Kidney (tissue), 14 donors: ENCODE data around the gene ABLIM3. TPM values are rescaled to one million over a fixed set of nuclear protein-coding genes. Genes with fewer than 3 reads are reported as not detected.

Experiments
- DNase-seq, 5 donors: peaks; one replicate each; pipeline ENCODE4 v3.0.0-alpha.2; 2013 to 2020
- FAIRE-seq: peaks from 2 replicates; lab custom pipeline; 2012; peaks lifted over from hg19 to GRCh38; lab: Jason Lieb, UNC
- H3K27ac ChIP-seq, 2 donors: one replicate each; pipeline ENCODE4 v1.7.0; 2013; ENCODE audit warnings: low read depth in 2 of 2, low read length in 2 of 2, inconsistent platforms in 1 of 2
- H3K27me3 ChIP-seq: one replicate; pipeline ENCODE4 v1.7.1; 2013; ENCODE audit warnings: low read length, inconsistent platforms; ENCODE audit not compliant: control insufficient read depth, insufficient read depth
- H3K36me3 ChIP-seq, 3 donors: one replicate each; pipeline versions ENCODE4 v1.7.0 to v1.7.1; 2013; ENCODE audit warnings: low read length in 3 of 3, control low read depth in 1 of 3, inconsistent platforms in 1 of 3; ENCODE audit not compliant: insufficient read depth in 3 of 3, control insufficient read depth in 2 of 3
- H3K4me1 ChIP-seq, 3 donors: one replicate each; pipeline versions ENCODE4 v1.7.0 to v1.7.1; 2013; ENCODE audit warnings: low read length in 3 of 3, inconsistent platforms in 1 of 3, low read depth in 1 of 3; ENCODE audit not compliant: control insufficient read depth in 2 of 3, insufficient read depth in 2 of 3
- H3K4me3 ChIP-seq, 3 donors: one replicate each; pipeline versions ENCODE4 v1.7.0 to v1.8.1; 2013; ENCODE audit warnings: low read length in 3 of 3, control low read depth in 1 of 3, inconsistent platforms in 1 of 3
- H3K9ac ChIP-seq, 3 donors: one replicate each; pipeline versions ENCODE4 v1.7.0 to v1.7.1; 2013; ENCODE audit warnings: low read length in 3 of 3, control low read depth in 1 of 3, inconsistent platforms in 1 of 3
- H3K9me3 ChIP-seq, 3 donors: one replicate each; pipeline versions ENCODE4 v1.7.0 to v1.7.1; 2013; ENCODE audit warnings: low read length in 3 of 3, control low read depth in 1 of 3, inconsistent platforms in 1 of 3; ENCODE audit not compliant: control insufficient read depth in 2 of 3, insufficient read depth in 1 of 3
- CTCF ChIP-seq: IDR thresholded peaks from 3 replicates; pipeline ENCODE4 v1.5.1; 2012; ENCODE audit warnings: mild to moderate bottlenecking, moderate library complexity, borderline replicate concordance; ENCODE audit not compliant: insufficient read depth; ENCODE audit errors: extremely low read depth
- intact Hi-C: fragments of 100-400 bp; cut with DNase I; formaldehyde crosslinking; loops from one replicate; pipeline ENCODE4 v1.11.1; 2022
- polyA plus RNA-seq: library from polyadenylated mRNA; stranded (reverse); fragments of 350-450 nt; fragmentation: Illumina TruSeq; extraction: RNeasy Lipid Tissue Mini Kit (QIAGEN cat#74804); gene quantifications from one replicate; pipeline ENCODE4 v1.2.3, GENCODE V29; 2014; ENCODE audit warnings: low read depth, low replicate concordance; ENCODE audit not compliant: insufficient read depth
- total RNA-seq: library from RNA; stranded (reverse); fragmentation: NEBNext Ultra II Directional; extraction: Animal tissue kit (Norgen Biotek cat#: 25700); gene quantifications from one replicate; pipeline ENCODE4 v1.2.1, GENCODE V29; 2021
- donor health status: control.
- donor health status: control.
- donor health status: control.
- donor health status: control.
- donor health status: control.
- donor health status: DM: yes; HTN: yes; CAD: no.
- donor health status: Normal renal cell carcinoma (clear cell type).

The ABLIM3 gene
- total and polyA plus RNA-seq, 2 donors from 2014 or later = 20.1 to 21.7 TPM

GRCh38 chr5:149304195-149305078 is 163.1 kb downstream of the ABLIM3 start:
- Histone ChIP-seq H3K27me3 (no peaks in the 10 kb centered on the region), H3K9me3 (no peaks in the 10 kb centered on the region), H3K4me3 (no peak overlapping the region), H3K27ac (peak overlapping the region in 1 of 2 donors; percentile 23), H3K4me1 (peaks cover 0 to 8% (median 5%) of the 10 kb centered on the region in 3 donors), H3K36me3 (no peaks in the 10 kb centered on the region), H3K9ac (no peak overlapping the region)
- DNase-seq (no peak), FAIRE-seq (no peak)
- intact Hi-C loops = no loop called here
- no peak for TF ChIP-seq CTCF

GRCh38 chr5:149309354-149309753 is 168.1 kb downstream of the ABLIM3 start:
- FAIRE-seq = no peak
- no peaks in the 10 kb centered on the region for H3K27me3 ChIP-seq
- H3K27ac ChIP-seq = no peak overlapping the region
- H3K4me1 ChIP-seq = peaks cover 0 to 4% (median 0%) of the 10 kb centered on the region in 3 donors
- no peak for TF ChIP-seq CTCF
- no peak overlapping the region for H3K9ac ChIP-seq
- no peaks in the 10 kb centered on the region for H3K36me3 ChIP-seq
- DNase-seq = no peak
- H3K4me3 ChIP-seq = no peak overlapping the region
- intact Hi-C loops = no loop called here
- no peaks in the 10 kb centered on the region for H3K9me3 ChIP-seq

Other genes starting within 250 kb of the ABLIM3 start
- 1.3 TPM for gene SH3TC2, start 78.4 kb upstream of the ABLIM3 start, total RNA-seq
- 0.17 TPM for gene SH3TC2, start 78.4 kb upstream of the ABLIM3 start, polyA plus RNA-seq
- 14.8 TPM for gene AFAP1L1, start 130.4 kb downstream of the ABLIM3 start, total RNA-seq
- gene AFAP1L1, start 130.4 kb downstream of the ABLIM3 start, polyA plus RNA-seq = 4.8 TPM
- 16.9 TPM for gene GRPEL2, start 204.0 kb downstream of the ABLIM3 start, total RNA-seq
- 7.6 TPM for gene GRPEL2, start 204.0 kb downstream of the ABLIM3 start, polyA plus RNA-seq
- gene PCYOX1L, start 216.6 kb downstream of the ABLIM3 start, total RNA-seq = 7.2 TPM
- gene PCYOX1L, start 216.6 kb downstream of the ABLIM3 start, polyA plus RNA-seq = 9.0 TPM
- 1.4 TPM for gene IL17B, start 237.8 kb downstream of the ABLIM3 start, total RNA-seq
- 4.7 TPM for gene IL17B, start 237.8 kb downstream of the ABLIM3 start, polyA plus RNA-seq